AG04450 (cell line): ENCODE measurements around the gene CREBRF. TPM values are rescaled to one million over a fixed set of nuclear protein-coding genes. Genes with fewer than 3 reads are reported as not detected.

Source experiments
- CTCF ChIA-PET: fragments of 300-600, 350-600 bp; formaldehyde crosslinking; extraction: SDS; loops from one replicate; lab custom pipeline; 2022; ENCODE audit warnings: antibody characterized with exemption, inconsistent platforms; lab: Charles Lee
- POLR2A ChIA-PET: fragments of 350-600 bp; formaldehyde crosslinking; extraction: SDS; loops from one replicate; lab custom pipeline; 2021; ENCODE audit warnings: antibody characterized with exemption, inconsistent platforms; lab: Yijun Ruan, JAX
- DNase-seq: peaks from one replicate; pipeline ENCODE4 v3.0.0-alpha.2; 2011; ENCODE audit warnings: low read depth, low spot score
- H3K27ac ChIP-seq: one replicate; pipeline ENCODE4 v1.5.1; 2012; ENCODE audit warnings: low read depth, low read length, control low read depth
- H3K27me3 ChIP-seq: one replicate; pipeline ENCODE4 v1.6.0; 2012; ENCODE audit warnings: low read length; ENCODE audit not compliant: control insufficient read depth, insufficient read depth
- H3K4me3 ChIP-seq: 2 replicates; pipeline ENCODE4 v1.5.1; 2011; ENCODE audit warnings: mild to moderate bottlenecking, low read depth, low read length, control low read depth
- H3K9me3 ChIP-seq: 2 replicates; pipeline ENCODE4 v1.5.1; 2012; ENCODE audit warnings: low read length; ENCODE audit not compliant: control insufficient read depth, insufficient read depth
- polyA plus RNA-seq: library from polyadenylated mRNA; depleted of rRNA; stranded (reverse); fragments of >200 nt; gene quantifications from 2 replicates; pipeline ENCODE4 v1.2.3, GENCODE V29; 2011
- TF ChIP-seq, protein P1 (sequence below): IDR thresholded peaks from 2 replicates; pipeline ENCODE4 v1.5.1; 2011; ENCODE audit warnings: low read depth, low read length, control low read depth, inconsistent platforms

CREBRF gene
- polyA plus RNA-seq, 1 experiment = 20.4 TPM

DNA sequence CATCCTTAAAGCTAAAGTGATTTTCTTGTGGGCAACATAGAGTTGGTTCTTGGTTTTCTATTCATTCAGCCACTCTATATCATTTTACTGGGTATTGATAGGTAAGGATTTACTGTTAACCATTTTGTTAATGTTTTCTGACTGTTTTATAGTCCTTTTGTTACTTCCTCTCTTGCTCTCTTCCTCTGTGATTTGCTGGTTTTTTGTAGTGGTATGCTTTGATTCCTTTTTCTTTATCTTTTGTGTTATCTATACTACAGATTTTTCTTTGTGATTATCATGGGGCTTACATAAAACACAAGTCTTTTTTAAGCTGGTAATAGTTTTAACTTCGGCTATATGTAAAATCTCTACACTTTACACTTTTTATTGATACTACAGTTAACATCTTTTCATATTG lies 43.3 kb downstream of the CREBRF start:
- H3K27ac ChIP-seq = no peak overlapping the region
- TF ChIP-seq, protein P1, sequence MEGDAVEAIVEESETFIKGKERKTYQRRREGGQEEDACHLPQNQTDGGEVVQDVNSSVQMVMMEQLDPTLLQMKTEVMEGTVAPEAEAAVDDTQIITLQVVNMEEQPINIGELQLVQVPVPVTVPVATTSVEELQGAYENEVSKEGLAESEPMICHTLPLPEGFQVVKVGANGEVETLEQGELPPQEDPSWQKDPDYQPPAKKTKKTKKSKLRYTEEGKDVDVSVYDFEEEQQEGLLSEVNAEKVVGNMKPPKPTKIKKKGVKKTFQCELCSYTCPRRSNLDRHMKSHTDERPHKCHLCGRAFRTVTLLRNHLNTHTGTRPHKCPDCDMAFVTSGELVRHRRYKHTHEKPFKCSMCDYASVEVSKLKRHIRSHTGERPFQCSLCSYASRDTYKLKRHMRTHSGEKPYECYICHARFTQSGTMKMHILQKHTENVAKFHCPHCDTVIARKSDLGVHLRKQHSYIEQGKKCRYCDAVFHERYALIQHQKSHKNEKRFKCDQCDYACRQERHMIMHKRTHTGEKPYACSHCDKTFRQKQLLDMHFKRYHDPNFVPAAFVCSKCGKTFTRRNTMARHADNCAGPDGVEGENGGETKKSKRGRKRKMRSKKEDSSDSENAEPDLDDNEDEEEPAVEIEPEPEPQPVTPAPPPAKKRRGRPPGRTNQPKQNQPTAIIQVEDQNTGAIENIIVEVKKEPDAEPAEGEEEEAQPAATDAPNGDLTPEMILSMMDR = no peak
- no peaks in the 10 kb centered on the region for H3K27me3 ChIP-seq
- CTCF ChIA-PET = interaction anchor here (1.3 to 1.4 kb wide), 2 partner anchors 15 to 385 kb away, joined by 3 to 4 read pairs; no protein-coding TSS in a partner anchor
- DNase-seq = no peak
- POLR2A ChIA-PET = interaction anchor here (0.6 kb wide), 1 partner anchor 75 kb away, joined by 8 read pairs; no protein-coding TSS in a partner anchor
- peaks cover 18% of the 10 kb centered on the region for H3K9me3 ChIP-seq
- no peak overlapping the region for H3K4me3 ChIP-seq

- DNase-seq = no peak
- H3K27ac ChIP-seq = no peak overlapping the region
- CTCF ChIA-PET = no interaction called here
Observed at GRCh38 chr5:173101245-173101644, 45.1 kb downstream of the CREBRF start.

DNA sequence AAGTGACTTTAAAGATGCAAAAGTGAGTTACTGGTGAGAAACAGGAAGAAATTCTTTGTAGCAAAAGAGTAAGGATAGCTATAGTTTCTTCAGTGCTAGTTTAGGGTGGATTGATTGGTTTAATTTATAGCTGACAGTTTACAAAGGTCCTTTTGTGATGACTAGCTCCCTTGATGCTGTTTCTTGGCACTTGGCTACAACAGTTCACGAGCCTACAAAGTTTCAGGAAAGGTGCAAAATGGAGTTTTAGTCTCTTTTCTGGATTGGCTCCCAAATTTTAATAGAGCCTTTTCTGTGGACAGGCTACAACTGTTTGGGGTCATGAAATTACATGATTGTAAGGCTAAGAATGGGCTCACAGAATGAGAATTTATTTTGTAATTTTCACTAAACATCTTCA lies 47.3 kb downstream of the CREBRF start:
- no peaks in the 10 kb centered on the region for H3K27me3 ChIP-seq
- TF ChIP-seq, protein P1 = no peak
- H3K9me3 ChIP-seq = peaks cover 18% of the 10 kb centered on the region
- H3K27ac ChIP-seq = no peak overlapping the region
- ChIA-PET POLR2A (no interaction called here), CTCF (interaction anchor here (1.1 kb wide), 1 partner anchor 119 kb away, joined by 3 read pairs; no protein-coding TSS in a partner anchor)
- no peak overlapping the region for H3K4me3 ChIP-seq
- no peak for DNase-seq

More at GRCh38 chr5:173101245-173101644, 45.1 kb downstream of the CREBRF start:
- H3K27me3 ChIP-seq = no peaks in the 10 kb centered on the region
- TF ChIP-seq, protein P1 = no peak
- H3K9me3 ChIP-seq = peaks cover 18% of the 10 kb centered on the region
- no peak overlapping the region for H3K4me3 ChIP-seq
- POLR2A ChIA-PET = no interaction called here

- Histone ChIP-seq H3K27me3 (no peaks in the 10 kb centered on the region), H3K9me3 (no peaks in the 10 kb centered on the region), H3K27ac (no peak overlapping the region), H3K4me3 (no peak overlapping the region)
- DNase-seq = no peak
- CTCF ChIA-PET = interaction anchor here (0.9 to 1.3 kb wide), 2 partner anchors 130 to 402 kb away, joined by 3 to 4 read pairs; no protein-coding TSS in a partner anchor
- POLR2A ChIA-PET = no interaction called here
- TF ChIP-seq, protein P1 = no peak
Observed at GRCh38 chr5:173108914-173109313, 52.8 kb downstream of the CREBRF start.

DNA sequence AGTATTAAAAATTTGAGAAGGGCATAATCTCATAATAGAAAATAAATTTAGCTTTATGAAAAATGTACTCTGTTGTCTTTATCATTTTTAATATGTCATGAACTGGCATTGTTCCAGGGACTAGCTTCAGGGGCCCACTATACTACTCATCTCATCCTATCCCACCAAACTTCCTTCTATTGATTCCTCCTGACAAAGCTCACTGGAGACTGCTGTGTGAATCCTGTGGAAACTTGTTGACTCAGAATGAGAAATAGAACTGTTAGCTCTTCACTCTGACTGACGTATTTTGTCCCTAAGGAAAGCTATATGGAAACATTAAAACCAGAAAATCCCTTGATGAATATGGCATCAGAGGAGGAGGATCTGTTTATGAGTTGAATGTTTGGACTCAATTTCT lies 58.4 kb downstream of the CREBRF start:
- TF ChIP-seq, protein P1 = no peak
- H3K27me3 ChIP-seq = no peaks in the 10 kb centered on the region
- H3K4me3 ChIP-seq = no peak overlapping the region
- no peak overlapping the region for H3K27ac ChIP-seq
- CTCF ChIA-PET = interaction anchor here (0.9 to 1.5 kb wide), 3 partner anchors 15 to 408 kb away, joined by 3 read pairs; no protein-coding TSS in a partner anchor
- DNase-seq = no peak
- POLR2A ChIA-PET = no interaction called here
- H3K9me3 ChIP-seq = no peaks in the 10 kb centered on the region
